H9 (cell line): ENCODE data around the gene UQCRFS1. TPM values are rescaled to one million over a fixed set of nuclear protein-coding genes. Genes with fewer than 3 reads are reported as not detected.
"Not testable (repeated sequence)": the region's sequence is repeated elsewhere in the genome, so short reads cannot be mapped to it uniquely, and the experiment has no call there.

Experiments
- DNase-seq: peaks from one replicate; pipeline ENCODE4 v3.0.0-alpha.2; 2017
- H2AFZ ChIP-seq: one replicate; pipeline ENCODE4 v1.6.1; 2013; ENCODE audit warnings: mild to moderate bottlenecking, low read length, control low read depth, moderate library complexity
- H2AK5ac ChIP-seq: 2 replicates; pipeline ENCODE4 v1.6.1; 2013; ENCODE audit warnings: low read length, control low read depth, mixed read lengths; ENCODE audit not compliant: insufficient read length
- H2BK120ac ChIP-seq: one replicate; pipeline ENCODE4 v1.6.1; 2013; ENCODE audit warnings: low read depth, mild to moderate bottlenecking, low read length, control low read depth, inconsistent platforms; ENCODE audit not compliant: poor library complexity, severe bottlenecking
- H2BK12ac ChIP-seq: 2 replicates; pipeline ENCODE4 v1.6.1; 2013; ENCODE audit warnings: low read length, control low read depth, mixed read lengths, low read depth; ENCODE audit not compliant: insufficient read length
- H2BK15ac ChIP-seq: 2 replicates; pipeline ENCODE4 v1.6.1; 2013; ENCODE audit warnings: low read depth, low read length, control low read depth
- H2BK20ac ChIP-seq: one replicate; pipeline ENCODE4 v1.6.1; 2013; ENCODE audit warnings: low read depth, mild to moderate bottlenecking, low read length, control low read depth, inconsistent platforms; ENCODE audit not compliant: poor library complexity, severe bottlenecking
- H2BK5ac ChIP-seq: 2 replicates; pipeline ENCODE4 v1.6.1; 2013; ENCODE audit warnings: low read length, control low read depth, mixed read lengths; ENCODE audit not compliant: insufficient read length
- H3K14ac ChIP-seq: 2 replicates; pipeline ENCODE4 v1.6.1; 2013; ENCODE audit warnings: low read length, control low read depth; ENCODE audit not compliant: insufficient read depth
- H3K18ac ChIP-seq: 2 replicates; pipeline ENCODE4 v1.6.1; 2013; ENCODE audit warnings: low read depth, mild to moderate bottlenecking, mixed read lengths, low read length, control low read depth; ENCODE audit not compliant: insufficient read length
- H3K23ac ChIP-seq: 2 replicates; pipeline ENCODE4 v1.6.1; 2013; ENCODE audit warnings: low read length, control low read depth, mixed read lengths, low read depth; ENCODE audit not compliant: insufficient read length
- H3K23me2 ChIP-seq: 2 replicates; pipeline ENCODE4 v1.6.1; 2013; ENCODE audit warnings: low read depth, mild to moderate bottlenecking, mixed read lengths, low read length, control low read depth; ENCODE audit not compliant: insufficient read length, poor library complexity, severe bottlenecking
- H3K27ac ChIP-seq: 2 replicates; pipeline ENCODE4 v1.5.1; 2013; ENCODE audit warnings: low read length, control low read depth, mixed read lengths, low read depth; ENCODE audit not compliant: insufficient read length
- H3K27me3 ChIP-seq: 2 replicates; pipeline ENCODE4 v1.6.1; 2013; ENCODE audit warnings: low read length, control low read depth, inconsistent platforms; ENCODE audit not compliant: insufficient read depth
- H3K4ac ChIP-seq: 2 replicates; pipeline ENCODE4 v1.6.1; 2013; ENCODE audit warnings: low read depth, mild to moderate bottlenecking, control low read depth, inconsistent platforms, low read length, moderate library complexity
- H3K4me1 ChIP-seq: 2 replicates; pipeline ENCODE4 v1.6.1; 2013; ENCODE audit warnings: low read length, control low read depth, inconsistent platforms; ENCODE audit not compliant: insufficient read depth
- H3K4me2 ChIP-seq: 2 replicates; pipeline ENCODE4 v1.6.1; 2013; ENCODE audit warnings: low read length, control low read depth, mixed read lengths; ENCODE audit not compliant: insufficient read length, insufficient read depth
- H3K56ac ChIP-seq: 2 replicates; pipeline ENCODE4 v1.6.1; 2013; ENCODE audit warnings: low read depth, mild to moderate bottlenecking, mixed read lengths, low read length, control low read depth; ENCODE audit not compliant: insufficient read length
- H3K79me1 ChIP-seq: 2 replicates; pipeline ENCODE4 v1.6.1; 2013; ENCODE audit warnings: low read depth, mild to moderate bottlenecking, moderate library complexity, low read length, control low read depth, inconsistent platforms; ENCODE audit not compliant: insufficient read depth, poor library complexity, severe bottlenecking
- H3K79me2 ChIP-seq: 2 replicates; pipeline ENCODE4 v1.6.1; 2013; ENCODE audit warnings: low read length, control low read depth, inconsistent platforms; ENCODE audit not compliant: insufficient read depth
- H3K9ac ChIP-seq: 2 replicates; pipeline ENCODE4 v1.6.1; 2013; ENCODE audit warnings: low read length, control low read depth, mixed read lengths; ENCODE audit not compliant: insufficient read length; ENCODE audit errors: extremely low read depth
- H3K9me3 ChIP-seq: one replicate; pipeline ENCODE4 v1.6.1; 2013; ENCODE audit warnings: low read depth, low read length, inconsistent platforms; ENCODE audit not compliant: control insufficient read depth
- H3T11ph ChIP-seq: one replicate; pipeline ENCODE4 v1.6.1; 2013; ENCODE audit warnings: mild to moderate bottlenecking, low read length, control low read depth, inconsistent platforms
- H4K20me1 ChIP-seq: one replicate; pipeline ENCODE4 v1.6.1; 2013; ENCODE audit not compliant: control insufficient read depth, insufficient read length, insufficient read depth
- H4K5ac ChIP-seq: 2 replicates; pipeline ENCODE4 v1.6.1; 2013; ENCODE audit warnings: low read depth, mild to moderate bottlenecking, mixed read lengths, low read length, control low read depth; ENCODE audit not compliant: insufficient read length
- H4K8ac ChIP-seq: replicated peaks from 2 replicates; pipeline ENCODE4 v1.6.1; 2013; ENCODE audit warnings: low read length, control low read depth, mixed read lengths, low read depth; ENCODE audit not compliant: insufficient read length
- H4K91ac ChIP-seq: 2 replicates; pipeline ENCODE4 v1.6.1; 2013; ENCODE audit warnings: low read depth, mild to moderate bottlenecking, moderate library complexity, mixed read lengths, low read length, control low read depth; ENCODE audit not compliant: insufficient read length
- H3K27ac Mint-ChIP-seq, 3 experiments: 2 replicates in 2 of 3; 3 replicates in 1 of 3; pipeline ENCODE4 v1.8.0; 2020 to 2021; ENCODE audit warnings: mixed read lengths in 3 of 3, mild to moderate bottlenecking in 1 of 3, moderate library complexity in 1 of 3
- H3K27me3 Mint-ChIP-seq: 2 replicates; pipeline ENCODE4 v1.8.0; 2021; ENCODE audit warnings: low read depth, mild to moderate bottlenecking, moderate library complexity, mixed read lengths
- H3K36me3 Mint-ChIP-seq, 3 experiments: 2 replicates in 2 of 3; 3 replicates in 1 of 3; pipeline ENCODE4 v1.8.0; 2020 to 2021; ENCODE audit warnings: low read depth in 3 of 3, mixed read lengths in 3 of 3; ENCODE audit not compliant: insufficient read depth in 1 of 3
- H3K4me1 Mint-ChIP-seq, 2 experiments: 2 replicates each; pipeline ENCODE4 v1.8.0; 2020; ENCODE audit warnings: mixed read lengths in 2 of 2
- H3K4me3 Mint-ChIP-seq, 2 experiments: 2 replicates in 1 of 2; 3 replicates in 1 of 2; pipeline ENCODE4 v1.8.0; 2020 to 2021; ENCODE audit warnings: mild to moderate bottlenecking in 2 of 2, mixed read lengths in 2 of 2, moderate library complexity in 1 of 2
- H3K9me3 Mint-ChIP-seq, 2 experiments: 2 replicates in 1 of 2; 3 replicates in 1 of 2; pipeline ENCODE4 v1.8.0; 2020; ENCODE audit warnings: mild to moderate bottlenecking in 2 of 2, mixed read lengths in 2 of 2, moderate library complexity in 1 of 2
- CTCF ChIP-seq: fragments of 200-600 bp; sonication (generic); conservative IDR thresholded peaks from 3 replicates; pipeline ENCODE4 v1.8.0; 2021; ENCODE audit warnings: antibody characterized with exemption, mild to moderate bottlenecking
- WGBS: extraction: QIAGEN DNeasy Blood & Tissue Kit; methylation state at CpG from one replicate; pipeline ENCODE4 v1.1.7; 2013; ENCODE audit warnings: missing lambda C conversion rate, low lambda C conversion rate, mixed read lengths; ENCODE audit not compliant: insufficient read length; ENCODE audit errors: extremely low coverage; 5-methylcytosine and 5-hydroxymethylcytosine counted together
- total RNA-seq: library from RNA; stranded (reverse); gene quantifications from 2 replicates; pipeline ENCODE4 v1.2.1, GENCODE V29; 2021

The UQCRFS1 gene
- total RNA-seq, 1 experiment from 2014 or later = 46.1 TPM

DNA sequence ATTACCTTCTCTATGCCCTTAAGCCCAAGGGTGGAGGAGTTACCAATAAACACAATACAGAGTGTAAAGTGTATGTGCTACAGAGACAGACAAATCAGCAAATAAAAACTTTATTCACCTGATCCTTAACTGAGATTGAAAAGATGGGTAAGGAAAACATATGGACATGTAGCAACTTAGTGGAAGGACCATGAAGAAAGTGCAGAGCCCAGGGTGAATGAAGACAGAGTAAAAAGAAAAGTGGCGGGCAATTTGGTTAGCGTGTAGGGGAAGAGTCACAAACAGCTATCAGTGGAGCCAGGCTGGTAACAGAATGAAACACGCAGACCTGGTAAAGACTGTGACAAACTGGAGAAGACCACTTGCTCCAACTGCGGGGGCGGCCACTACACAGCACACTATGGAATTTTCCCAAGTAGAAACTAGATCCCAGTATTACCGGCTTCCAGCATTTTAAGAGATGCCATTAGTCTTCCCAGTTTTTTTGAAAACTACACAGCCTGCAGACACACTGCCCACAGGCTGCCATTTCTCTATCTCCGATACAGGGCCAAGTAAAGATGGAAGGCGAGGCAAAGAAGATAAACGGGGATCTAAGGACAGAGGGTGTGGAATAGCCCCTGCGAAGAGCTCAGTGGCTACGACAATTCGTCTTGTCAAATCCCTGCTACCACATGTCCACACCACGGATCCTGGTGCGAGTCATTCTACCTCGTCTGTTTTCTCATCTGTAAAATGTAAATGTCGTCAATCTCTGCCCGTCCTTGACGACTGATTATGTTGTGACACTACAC is 1.2 kb downstream of the UQCRFS1 start:
- Histone ChIP-seq H3K56ac (no peak overlapping the region), H2AK5ac (no peak overlapping the region), H4K8ac (no peak overlapping the region), H3K14ac (no peak overlapping the region), H3K27me3 (no peaks in the 10 kb centered on the region), H2BK12ac (no peak overlapping the region), H2BK120ac (no peak overlapping the region), H3K79me1 (no peaks in the 10 kb centered on the region), H3K4me1 (no peaks in the 10 kb centered on the region; the same call in 1 of the 2 replicates), H2BK15ac (no peak overlapping the region), H4K20me1 (no peaks in the 10 kb centered on the region), H3K79me2 (peaks cover 26% of the 10 kb centered on the region), H3K27ac (no peak overlapping the region), H3K4ac (no peak overlapping the region; the same call in 1 of the 2 replicates), H3K4me2 (peak overlapping the region; percentile 79), H3K23ac (peak overlapping the region; percentile 24), H3T11ph (no peak overlapping the region), H2AFZ (no peak overlapping the region), H3K9me3 (no peaks in the 10 kb centered on the region), H4K91ac (no peak overlapping the region), H3K23me2 (peaks cover 5% of the 10 kb centered on the region), H2BK5ac (no peak overlapping the region), H4K5ac (no peak overlapping the region), H2BK20ac (no peak overlapping the region), H3K18ac (no peak overlapping the region), H3K9ac (peak overlapping the region; percentile 98)
- Mint-ChIP-seq H3K27me3 (no peaks in the 10 kb centered on the region; the same call in 1 of the 2 replicates), H3K36me3 (peaks cover 25 to 40% (median 26%) of the 10 kb centered on the region in 3 experiments), H3K27ac (peak overlapping the region; percentile 87 to 96 (median 93)), H3K4me3 (peak overlapping the region; percentile 87 to 97), H3K4me1 (peaks cover 34 to 36% of the 10 kb centered on the region in 2 experiments), H3K9me3 (peaks cover 4 to 9% of the 10 kb centered on the region in 2 experiments)
- DNase-seq = no peak
- WGBS = no CpG with 5 or more reads among the region's 18 CpGs
- TF ChIP-seq CTCF = no peak

DNA sequence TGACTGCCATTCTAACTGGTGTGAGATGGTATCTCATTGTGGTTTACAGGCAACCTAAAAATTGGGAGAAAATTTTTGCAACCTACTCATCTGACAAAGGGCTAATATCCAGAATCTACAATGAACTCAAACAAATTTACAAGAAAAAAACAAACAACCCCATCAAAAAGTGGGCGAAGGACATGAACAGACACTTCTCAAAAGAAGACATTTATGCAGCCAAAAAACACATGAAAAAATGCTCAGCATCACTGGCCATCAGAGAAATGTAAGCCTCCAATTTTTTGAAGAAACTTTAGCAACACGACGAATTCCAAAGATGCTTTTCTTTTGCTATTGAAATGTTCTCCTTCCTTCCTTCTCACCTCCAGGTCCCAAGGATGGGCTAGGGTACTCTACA is 1.9 kb downstream of the UQCRFS1 start:
- Mint-ChIP-seq H3K36me3 (peaks cover 30 to 47% (median 33%) of the 10 kb centered on the region in 3 experiments), H3K4me3 (peak overlapping the region; percentile 87 to 97), H3K4me1 (peaks cover 27 to 29% of the 10 kb centered on the region in 2 experiments)
- not testable (repeated sequence) for H3K79me1 ChIP-seq, H3K27me3 Mint-ChIP-seq, H4K8ac ChIP-seq, H2BK15ac ChIP-seq, H3K18ac ChIP-seq, H2BK20ac ChIP-seq, H2BK12ac ChIP-seq, H3T11ph ChIP-seq, H2BK5ac ChIP-seq, H2AFZ ChIP-seq, H3K14ac ChIP-seq, H3K56ac ChIP-seq, H3K9me3 ChIP-seq, H3K27ac Mint-ChIP-seq, H3K4ac ChIP-seq, H4K5ac ChIP-seq, H3K9me3 Mint-ChIP-seq, H3K4me1 ChIP-seq, H3K23ac ChIP-seq, DNase-seq, H3K23me2 ChIP-seq, H4K91ac ChIP-seq, H2BK120ac ChIP-seq, H3K27me3 ChIP-seq, H2AK5ac ChIP-seq, H3K27ac ChIP-seq, H3K9ac ChIP-seq, H4K20me1 ChIP-seq
- H3K4me2 ChIP-seq = peak overlapping the region; percentile 79
- peaks cover 29% of the 10 kb centered on the region for H3K79me2 ChIP-seq
- no CpG with 5 or more reads among the region's 3 CpGs for WGBS
